Fibroblast of lung (primary cell): ENCODE results near the gene PFDN5.
A peak's percentile ranks its signal among the peaks of the same experiment; 100 is the strongest.

Source experiments
- EZH2 ChIP-seq: IDR thresholded peaks from 2 replicates; pipeline ENCODE4 v1.5.1; 2012; ENCODE audit warnings: low read length, control low read depth, mild to moderate bottlenecking; ENCODE audit errors: missing control alignments
- TF ChIP-seq, protein P1 (sequence below), 2 donors: IDR thresholded peaks in 1 of 2; conservative IDR thresholded peaks in 1 of 2; 1 replicate in 1 of 2; 2 replicates in 1 of 2; pipeline ENCODE4 v1.5.1; 2011 to 2012; ENCODE audit warnings: low read length in 2 of 2, control low read depth in 1 of 2, inconsistent platforms in 1 of 2, low read depth in 1 of 2, mild to moderate bottlenecking in 1 of 2

- TF ChIP-seq, protein P1, sequence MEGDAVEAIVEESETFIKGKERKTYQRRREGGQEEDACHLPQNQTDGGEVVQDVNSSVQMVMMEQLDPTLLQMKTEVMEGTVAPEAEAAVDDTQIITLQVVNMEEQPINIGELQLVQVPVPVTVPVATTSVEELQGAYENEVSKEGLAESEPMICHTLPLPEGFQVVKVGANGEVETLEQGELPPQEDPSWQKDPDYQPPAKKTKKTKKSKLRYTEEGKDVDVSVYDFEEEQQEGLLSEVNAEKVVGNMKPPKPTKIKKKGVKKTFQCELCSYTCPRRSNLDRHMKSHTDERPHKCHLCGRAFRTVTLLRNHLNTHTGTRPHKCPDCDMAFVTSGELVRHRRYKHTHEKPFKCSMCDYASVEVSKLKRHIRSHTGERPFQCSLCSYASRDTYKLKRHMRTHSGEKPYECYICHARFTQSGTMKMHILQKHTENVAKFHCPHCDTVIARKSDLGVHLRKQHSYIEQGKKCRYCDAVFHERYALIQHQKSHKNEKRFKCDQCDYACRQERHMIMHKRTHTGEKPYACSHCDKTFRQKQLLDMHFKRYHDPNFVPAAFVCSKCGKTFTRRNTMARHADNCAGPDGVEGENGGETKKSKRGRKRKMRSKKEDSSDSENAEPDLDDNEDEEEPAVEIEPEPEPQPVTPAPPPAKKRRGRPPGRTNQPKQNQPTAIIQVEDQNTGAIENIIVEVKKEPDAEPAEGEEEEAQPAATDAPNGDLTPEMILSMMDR (conservative IDR thresholded peaks at IDR 0.05 in 1 of 2, IDR thresholded peaks at IDR 0.05 in 1 of 2; ENCODE audit: low read depth in 1 of 2, low read length in 2 of 2): peak; percentile 21 to 27
- no peak for TF ChIP-seq EZH2
Measured at GRCh38 chr12:53267999-53268629, 27.2 kb upstream of the PFDN5 start, which contains the start of gene ESPL1.
